Osteoblast (primary cell): Measurements from ENCODE around the gene KRTAP19-6. TPM values are rescaled to one million over a fixed set of nuclear protein-coding genes. Genes with fewer than 3 reads are reported as not detected.
"Not testable (repeated sequence)": the region's sequence is repeated elsewhere in the genome, so short reads cannot be mapped to it uniquely, and the experiment has no call there.

ENCODE experiments used
- DNase-seq: peaks from one replicate; pipeline ENCODE4 v3.0.0; 2011; ENCODE audit warnings: low spot score, mixed read lengths; ENCODE audit not compliant: insufficient read length; ENCODE audit errors: missing footprints
- H2AFZ ChIP-seq: 2 replicates; pipeline ENCODE4 v1.6.0; 2011; ENCODE audit warnings: mild to moderate bottlenecking, low read length
- H3K27ac ChIP-seq: 2 replicates; pipeline ENCODE4 v1.5.1; 2011; ENCODE audit warnings: mild to moderate bottlenecking, low read depth, low read length, moderate library complexity
- H3K27me3 ChIP-seq: 2 replicates; pipeline ENCODE4 v1.6.0; 2012; ENCODE audit warnings: mild to moderate bottlenecking, control low read depth, inconsistent platforms, low read length, moderate library complexity; ENCODE audit not compliant: insufficient read depth
- H3K36me3 ChIP-seq: 2 replicates; pipeline ENCODE4 v1.5.1; 2011; ENCODE audit warnings: mild to moderate bottlenecking, low read length, control low read depth, moderate library complexity; ENCODE audit not compliant: insufficient read depth
- H3K4me1 ChIP-seq: 2 replicates; pipeline ENCODE4 v1.5.1; 2011; ENCODE audit warnings: mild to moderate bottlenecking, low read length, control low read depth, moderate library complexity; ENCODE audit not compliant: insufficient read depth
- H3K4me2 ChIP-seq: 2 replicates; pipeline ENCODE4 v1.6.0; 2011; ENCODE audit warnings: mild to moderate bottlenecking, low read length; ENCODE audit not compliant: insufficient read depth
- H3K4me3 ChIP-seq: fragments of 200-600 bp; sonication (generic); 3 replicates; pipeline ENCODE4 v1.5.1; 2012; ENCODE audit warnings: mild to moderate bottlenecking, low read length, inconsistent platforms; ENCODE audit not compliant: insufficient read depth
- H3K79me2 ChIP-seq: 2 replicates; pipeline ENCODE4 v1.6.0; 2012; ENCODE audit warnings: mild to moderate bottlenecking, low read length, control low read depth, inconsistent platforms; ENCODE audit not compliant: insufficient read depth
- H3K9me3 ChIP-seq: 2 replicates; pipeline ENCODE4 v1.5.1; 2011; ENCODE audit warnings: low read depth, low read length, control low read depth
- H4K20me1 ChIP-seq: 2 replicates; pipeline ENCODE4 v1.6.0; 2012; ENCODE audit warnings: mild to moderate bottlenecking, low read length, control low read depth; ENCODE audit not compliant: insufficient read depth
- CTCF ChIP-seq: IDR thresholded peaks from 2 replicates; pipeline ENCODE4 v1.5.1; 2011; ENCODE audit warnings: mild to moderate bottlenecking, low read depth, low read length, moderate library complexity; ENCODE audit errors: extremely low read depth
- total RNA-seq: library from RNA; depleted of rRNA; stranded (reverse); fragments of >200 nt; gene quantifications from 2 replicates; pipeline ENCODE4 v1.2.3, GENCODE V29; 2012

Gene KRTAP19-6
- total RNA-seq, 1 donor = not detected

GRCh38 chr21:30552782-30553181 is 11.1 kb upstream of the KRTAP19-6 start:
- H3K27me3 ChIP-seq = no peaks in the 10 kb centered on the region
- no peaks in the 10 kb centered on the region for H3K36me3 ChIP-seq
- DNase-seq = no peak
- TF ChIP-seq CTCF = no peak
- H3K27ac ChIP-seq = no peak overlapping the region
- H2AFZ ChIP-seq = no peak overlapping the region
- H3K4me1 ChIP-seq = no peaks in the 10 kb centered on the region
- peaks cover 2% of the 10 kb centered on the region for H3K9me3 ChIP-seq
- no peaks in the 10 kb centered on the region for H4K20me1 ChIP-seq
- H3K79me2 ChIP-seq = no peaks in the 10 kb centered on the region
- no peak overlapping the region for H3K4me2 ChIP-seq
- H3K4me3 ChIP-seq = no peak overlapping the region

GRCh38 chr21:30518876-30519275 is 22.8 kb downstream of the KRTAP19-6 start:
- DNase-seq = no peak
- Histone ChIP-seq H3K36me3 (no peaks in the 10 kb centered on the region), H3K4me3 (no peak overlapping the region), H3K79me2 (no peaks in the 10 kb centered on the region), H3K4me2 (no peak overlapping the region), H3K4me1 (no peaks in the 10 kb centered on the region), H4K20me1 (no peaks in the 10 kb centered on the region), H3K27me3 (no peaks in the 10 kb centered on the region), H3K27ac (no peak overlapping the region), H3K9me3 (no peaks in the 10 kb centered on the region), H2AFZ (no peak overlapping the region)
- TF ChIP-seq CTCF = no peak

DNA sequence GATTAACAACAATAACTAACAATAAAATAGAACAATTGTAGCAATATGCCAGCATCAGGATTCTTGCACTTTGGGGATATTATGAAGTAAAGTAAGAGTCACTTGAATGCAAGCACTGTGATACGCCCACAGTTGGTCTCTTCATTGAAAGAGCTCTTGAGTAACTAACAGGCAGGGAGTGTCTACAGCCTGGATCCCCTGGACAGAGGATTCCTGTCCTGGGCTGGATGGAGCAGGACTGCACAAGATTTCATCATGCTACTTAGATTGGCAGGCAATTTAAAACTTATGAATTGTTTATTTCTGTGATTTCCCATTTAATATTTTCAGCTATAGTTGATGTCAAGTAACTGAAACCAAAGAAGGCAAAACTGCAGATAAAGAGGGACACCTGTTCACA is 26.0 kb downstream of the KRTAP19-6 start:
- Histone ChIP-seq H3K4me1 (no peaks in the 10 kb centered on the region), H2AFZ (no peak overlapping the region), H3K27ac (no peak overlapping the region), H3K4me3 (no peak overlapping the region), H4K20me1 (no peaks in the 10 kb centered on the region), H3K36me3 (no peaks in the 10 kb centered on the region), H3K27me3 (no peaks in the 10 kb centered on the region), H3K9me3 (no peaks in the 10 kb centered on the region), H3K4me2 (no peak overlapping the region), H3K79me2 (no peaks in the 10 kb centered on the region)
- DNase-seq = no peak
- TF ChIP-seq CTCF = no peak

DNA sequence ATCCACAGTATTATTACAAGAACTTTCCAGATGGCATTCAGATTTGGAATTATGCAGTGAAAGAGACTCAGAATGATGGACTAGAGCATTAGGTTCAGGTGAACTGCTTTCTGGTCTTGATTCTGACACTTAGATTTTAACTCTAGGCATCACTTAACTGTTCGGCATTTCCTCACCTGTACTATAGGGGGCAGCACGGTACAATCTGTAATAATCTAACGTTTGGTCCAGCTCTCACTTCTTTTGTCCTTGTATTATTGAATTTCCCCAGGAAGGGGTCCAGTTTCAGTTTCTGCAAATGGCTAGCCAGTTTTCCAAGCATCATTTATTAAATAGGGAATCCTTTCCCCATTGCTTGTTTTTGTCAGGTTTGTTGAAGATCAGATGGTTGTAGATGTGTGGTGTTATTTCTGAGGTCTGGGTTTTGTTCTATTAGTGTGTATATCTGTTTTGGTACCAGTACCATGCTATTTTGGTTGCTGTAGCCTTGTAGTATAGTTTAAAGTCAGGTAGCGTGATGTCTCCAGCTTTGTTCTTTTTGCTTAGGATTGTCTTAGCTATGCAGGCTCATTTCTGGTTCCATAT is 36.0 kb downstream of the KRTAP19-6 start:
- H3K4me1 ChIP-seq, H3K27ac ChIP-seq, H3K9me3 ChIP-seq, H3K4me3 ChIP-seq, DNase-seq, H2AFZ ChIP-seq, H3K4me2 ChIP-seq, H3K36me3 ChIP-seq, H3K79me2 ChIP-seq, H3K27me3 ChIP-seq, H4K20me1 ChIP-seq: not testable (repeated sequence)
